ENCODE data around the gene CAMTA1.

The CAMTA1 gene

DNA sequence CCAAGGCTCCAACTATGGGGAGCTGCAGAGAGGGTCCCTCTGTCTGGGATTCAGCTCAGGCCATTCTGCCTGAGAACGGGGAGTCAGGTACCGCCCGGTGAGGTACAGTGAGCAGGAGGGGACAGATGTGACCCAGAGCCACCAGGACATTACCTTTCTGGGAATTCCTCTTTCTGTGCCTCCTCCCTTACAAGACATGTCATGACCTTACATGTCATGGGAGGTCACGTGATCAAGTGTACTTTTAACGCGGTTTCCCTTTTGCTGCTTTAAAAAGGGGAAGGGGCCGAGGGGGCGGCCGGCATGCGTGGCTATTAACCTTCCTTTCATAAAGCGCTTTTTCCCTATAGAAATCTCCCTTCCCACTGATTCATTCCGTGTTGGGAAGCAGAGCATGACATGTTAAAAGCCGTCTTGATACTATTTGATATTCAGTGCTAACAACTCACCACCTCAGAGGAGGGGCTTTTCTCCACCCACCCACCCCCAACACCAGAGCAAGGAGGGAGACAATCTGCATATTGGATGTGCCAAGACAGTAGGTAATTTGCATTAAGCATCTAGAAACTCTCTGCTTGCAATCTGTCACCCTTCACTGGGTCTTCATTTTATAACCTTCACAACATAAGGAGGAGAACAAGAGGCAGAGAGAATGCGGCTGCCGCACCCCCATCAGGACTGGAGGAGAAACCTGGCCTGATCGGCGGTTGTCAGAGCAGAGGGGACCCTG, 872.2 kb downstream of the CAMTA1 start:
- TF ChIP-seq, protein P1, sequence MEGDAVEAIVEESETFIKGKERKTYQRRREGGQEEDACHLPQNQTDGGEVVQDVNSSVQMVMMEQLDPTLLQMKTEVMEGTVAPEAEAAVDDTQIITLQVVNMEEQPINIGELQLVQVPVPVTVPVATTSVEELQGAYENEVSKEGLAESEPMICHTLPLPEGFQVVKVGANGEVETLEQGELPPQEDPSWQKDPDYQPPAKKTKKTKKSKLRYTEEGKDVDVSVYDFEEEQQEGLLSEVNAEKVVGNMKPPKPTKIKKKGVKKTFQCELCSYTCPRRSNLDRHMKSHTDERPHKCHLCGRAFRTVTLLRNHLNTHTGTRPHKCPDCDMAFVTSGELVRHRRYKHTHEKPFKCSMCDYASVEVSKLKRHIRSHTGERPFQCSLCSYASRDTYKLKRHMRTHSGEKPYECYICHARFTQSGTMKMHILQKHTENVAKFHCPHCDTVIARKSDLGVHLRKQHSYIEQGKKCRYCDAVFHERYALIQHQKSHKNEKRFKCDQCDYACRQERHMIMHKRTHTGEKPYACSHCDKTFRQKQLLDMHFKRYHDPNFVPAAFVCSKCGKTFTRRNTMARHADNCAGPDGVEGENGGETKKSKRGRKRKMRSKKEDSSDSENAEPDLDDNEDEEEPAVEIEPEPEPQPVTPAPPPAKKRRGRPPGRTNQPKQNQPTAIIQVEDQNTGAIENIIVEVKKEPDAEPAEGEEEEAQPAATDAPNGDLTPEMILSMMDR (IDR thresholded peaks at IDR 0.05; ENCODE audit: control insufficient read depth, extremely low read depth, insufficient read depth) = no peak
- no peak for DNase-seq (ENCODE audit: low read depth)
- no peak overlapping the region for H3K4me3 ChIP-seq (ENCODE audit: low read depth, low read length)

DNA sequence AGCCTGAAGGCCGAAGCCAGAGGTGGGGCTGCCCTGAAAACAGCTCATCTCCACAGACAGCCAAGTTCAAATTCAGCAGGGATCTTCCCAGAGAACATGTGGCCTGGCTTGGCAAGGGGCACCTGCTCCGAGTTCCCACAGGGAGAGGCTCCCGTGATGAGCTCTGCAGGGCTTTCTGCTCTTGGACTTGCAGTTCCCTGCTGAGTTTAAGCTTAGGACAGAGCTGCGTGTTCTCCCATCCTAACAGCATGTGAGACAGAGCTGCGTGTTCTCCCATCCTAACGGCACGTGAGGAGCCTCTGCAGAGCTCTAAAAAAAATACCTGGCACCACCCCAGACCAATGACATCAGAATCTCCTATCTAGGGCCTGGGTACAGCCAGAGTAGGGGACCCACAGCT, 872.8 kb downstream of the CAMTA1 start:
- no peak for DNase-seq (ENCODE audit: low read depth)
- TF ChIP-seq, protein P1 (IDR thresholded peaks at IDR 0.05; ENCODE audit: control insufficient read depth, extremely low read depth, insufficient read depth) = no peak
- no peak overlapping the region for H3K4me3 ChIP-seq (ENCODE audit: low read depth, low read length)

DNA sequence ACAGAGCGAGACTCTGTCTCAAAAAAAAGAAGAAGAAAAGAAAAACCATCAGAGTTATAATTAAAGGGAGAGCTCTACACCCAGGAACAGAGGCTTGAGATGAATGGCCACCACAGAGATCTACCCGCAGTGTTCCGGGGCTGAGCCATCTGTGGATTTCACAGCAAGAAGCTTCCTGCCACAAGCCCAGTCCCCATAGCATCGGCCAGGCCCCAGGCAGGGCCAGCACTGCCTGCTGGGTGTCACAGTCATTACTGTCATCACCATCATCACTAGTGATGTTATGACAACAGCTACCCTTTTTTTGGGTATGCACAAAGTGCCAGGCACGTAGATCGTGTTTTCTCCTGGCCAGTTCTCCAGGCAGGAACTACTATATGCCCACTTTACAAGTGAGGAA, 874.3 kb downstream of the CAMTA1 start:
- TF ChIP-seq, protein P1 (IDR thresholded peaks at IDR 0.05; ENCODE audit: control insufficient read depth, extremely low read depth, insufficient read depth) = no peak
- DNase-seq (ENCODE audit: low read depth) = no peak
- H3K4me3 ChIP-seq (ENCODE audit: low read depth, low read length) = no peak overlapping the region

DNA sequence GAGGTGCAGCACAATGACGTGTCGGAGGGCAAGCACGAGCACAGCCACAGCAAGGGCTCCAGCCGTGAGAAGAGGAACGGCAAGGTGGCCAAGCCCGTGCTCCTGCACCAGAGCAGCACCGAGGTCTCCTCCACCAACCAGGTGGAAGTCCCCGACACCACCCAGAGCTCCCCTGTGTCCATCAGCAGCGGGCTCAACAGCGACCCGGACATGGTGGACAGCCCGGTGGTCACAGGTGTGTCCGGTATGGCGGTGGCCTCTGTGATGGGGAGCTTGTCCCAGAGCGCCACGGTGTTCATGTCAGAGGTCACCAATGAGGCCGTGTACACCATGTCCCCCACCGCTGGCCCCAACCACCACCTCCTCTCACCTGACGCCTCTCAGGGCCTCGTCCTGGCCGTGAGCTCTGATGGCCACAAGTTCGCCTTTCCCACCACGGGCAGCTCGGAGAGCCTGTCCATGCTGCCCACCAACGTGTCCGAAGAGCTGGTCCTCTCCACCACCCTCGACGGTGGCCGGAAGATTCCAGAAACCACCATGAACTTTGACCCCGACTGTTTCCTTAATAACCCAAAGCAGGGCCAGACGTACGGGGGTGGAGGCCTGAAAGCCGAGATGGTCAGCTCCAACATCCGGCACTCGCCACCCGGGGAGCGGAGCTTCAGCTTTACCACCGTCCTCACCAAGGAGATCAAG, 878.3 kb downstream of the CAMTA1 start:
- H3K4me3 ChIP-seq (ENCODE audit: low read depth, low read length) = no peak overlapping the region
- DNase-seq (ENCODE audit: low read depth) = no peak
- TF ChIP-seq, protein P1 (IDR thresholded peaks at IDR 0.05; ENCODE audit: control insufficient read depth, extremely low read depth, insufficient read depth) = no peak

DNA sequence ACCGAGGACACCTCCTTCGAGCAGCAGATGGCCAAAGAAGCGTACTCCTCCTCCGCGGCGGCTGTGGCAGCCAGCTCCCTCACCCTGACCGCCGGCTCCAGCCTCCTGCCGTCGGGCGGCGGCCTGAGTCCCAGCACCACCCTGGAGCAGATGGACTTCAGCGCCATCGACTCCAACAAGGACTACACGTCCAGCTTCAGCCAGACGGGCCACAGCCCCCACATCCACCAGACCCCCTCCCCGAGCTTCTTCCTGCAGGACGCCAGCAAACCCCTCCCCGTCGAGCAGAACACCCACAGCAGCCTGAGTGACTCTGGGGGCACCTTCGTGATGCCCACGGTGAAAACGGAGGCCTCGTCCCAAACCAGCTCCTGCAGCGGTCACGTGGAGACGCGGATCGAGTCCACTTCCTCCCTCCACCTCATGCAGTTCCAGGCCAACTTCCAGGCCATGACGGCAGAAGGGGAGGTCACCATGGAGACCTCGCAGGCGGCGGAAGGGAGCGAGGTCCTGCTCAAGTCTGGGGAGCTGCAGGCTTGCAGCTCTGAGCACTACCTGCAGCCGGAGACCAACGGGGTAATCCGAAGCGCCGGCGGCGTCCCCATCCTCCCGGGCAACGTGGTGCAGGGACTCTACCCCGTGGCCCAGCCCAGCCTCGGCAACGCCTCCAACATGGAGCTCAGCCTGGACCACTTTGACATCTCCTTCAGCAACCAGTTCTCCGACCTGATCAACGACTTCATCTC, 879.1 kb downstream of the CAMTA1 start:
- no peak for DNase-seq (ENCODE audit: low read depth)
- no peak overlapping the region for H3K4me3 ChIP-seq (ENCODE audit: low read depth, low read length)
- TF ChIP-seq, protein P1 (IDR thresholded peaks at IDR 0.05; ENCODE audit: control insufficient read depth, extremely low read depth, insufficient read depth) = no peak

DNA sequence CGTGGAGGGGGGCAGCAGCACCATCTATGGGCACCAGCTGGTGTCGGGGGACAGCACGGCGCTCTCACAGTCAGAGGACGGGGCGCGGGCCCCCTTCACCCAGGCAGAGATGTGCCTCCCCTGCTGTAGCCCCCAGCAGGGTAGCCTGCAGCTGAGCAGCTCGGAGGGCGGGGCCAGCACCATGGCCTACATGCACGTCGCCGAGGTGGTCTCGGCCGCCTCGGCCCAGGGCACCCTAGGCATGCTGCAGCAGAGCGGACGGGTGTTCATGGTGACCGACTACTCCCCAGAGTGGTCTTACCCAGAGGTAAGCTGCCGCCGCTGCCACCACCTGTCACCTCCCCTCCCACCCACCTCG, 879.6 kb downstream of the CAMTA1 start:
- no peak for DNase-seq (ENCODE audit: low read depth)
- TF ChIP-seq, protein P1 (IDR thresholded peaks at IDR 0.05; ENCODE audit: control insufficient read depth, extremely low read depth, insufficient read depth) = no peak
- no peak overlapping the region for H3K4me3 ChIP-seq (ENCODE audit: low read depth, low read length)
